HepG2 (cell line): ENCODE results near the gene GRM2. TPM values are rescaled to one million over a fixed set of nuclear protein-coding genes. Genes with fewer than 3 reads are reported as not detected.

Experiments
- ATAC-seq: fragments of 200-7000 bp; cut with Tn5 transposase; 3 replicates; pipeline ENCODE4 v1.9.1; 2020; ENCODE audit warnings: mild to moderate bottlenecking, moderate library complexity
- Bru-seq: library from RNA; stranded (reverse); fragments of 400-500 nt; gene quantifications from one replicate; lab custom pipeline; 2021; lab: Mats Ljungman, UMichigan
- BruChase-seq, 2 experiments: library from RNA; stranded (reverse); fragments of 400-500 nt; gene quantifications; one replicate each; lab custom pipeline; 2021; lab: Mats Ljungman, UMichigan
- BruUV-seq: library from RNA; stranded (reverse); fragments of 400-500 nt; replicated peaks from 2 replicates; lab custom pipeline; 2021; lab: Mats Ljungman, UMichigan
- CTCF ChIA-PET: fragments of 300-600 bp; formaldehyde crosslinking; extraction: SDS; loops from one replicate; lab custom pipeline; 2021; ENCODE audit warnings: low total read pairs, inconsistent platforms, low intra/inter-chr PET ratio; lab: Yijun Ruan, JAX
- POLR2A ChIA-PET: fragments of 350-600 bp; sonication (Branson Sonifier 250); formaldehyde crosslinking; loops from one replicate; lab custom pipeline; 2020; ENCODE audit warnings: antibody characterized with exemption, inconsistent platforms; lab: Yijun Ruan, JAX
- DNase-seq: peaks from one replicate; pipeline ENCODE4 v3.0.0-alpha.2; 2015; ENCODE audit warnings: low spot score
- FAIRE-seq: peaks from 3 replicates; lab custom pipeline; 2011; peaks lifted over from hg19 to GRCh38; lab: Jason Lieb, UNC
- H2AFZ ChIP-seq: one replicate; pipeline ENCODE4 v1.6.1; 2011; ENCODE audit warnings: low read length, inconsistent platforms
- H3K27ac ChIP-seq: fragments of 300-600 bp; 3 replicates; pipeline ENCODE4 v1.8.0; 2011; ENCODE audit warnings: mixed run types, mild to moderate bottlenecking, mixed read lengths, low read length, inconsistent platforms; ENCODE audit not compliant: insufficient read depth; ENCODE audit errors: extremely low read length
- H3K27me3 ChIP-seq, 2 experiments: fragments of 200-600 bp in 1 of 2; 2 replicates in 1 of 2; 3 replicates in 1 of 2; pipeline versions ENCODE4 v1.6.0 to v1.8.0; 2011; ENCODE audit warnings: low read length in 2 of 2, mild to moderate bottlenecking in 2 of 2, moderate library complexity in 2 of 2, inconsistent platforms in 1 of 2; ENCODE audit not compliant: insufficient read depth in 2 of 2, control insufficient read depth in 1 of 2
- H3K36me3 ChIP-seq, 2 experiments: fragments of 200-600 bp in 1 of 2; replicated peaks in 1 of 2; 2 replicates in 1 of 2; 3 replicates in 1 of 2; pipeline versions ENCODE4 v1.5.1 to v1.8.0; 2011; ENCODE audit warnings: low read length in 2 of 2, inconsistent platforms in 1 of 2; ENCODE audit not compliant: insufficient read depth in 2 of 2, control insufficient read depth in 1 of 2
- H3K4me1 ChIP-seq: 2 replicates; pipeline ENCODE4 v1.5.1; 2012; ENCODE audit warnings: low read length, inconsistent platforms; ENCODE audit not compliant: insufficient read depth
- H3K4me2 ChIP-seq: 2 replicates; pipeline ENCODE4 v1.6.0; 2011; ENCODE audit warnings: low read depth, low read length, inconsistent platforms
- H3K4me3 ChIP-seq, 3 experiments: fragments of 200-600 bp in 1 of 3; sonication (generic), shearing (Covaris generic) in 1 of 3; replicated peaks in 1 of 3; 2 replicates each; pipeline ENCODE4 v1.5.1; 2011 to 2016; ENCODE audit warnings: low read length in 3 of 3, inconsistent platforms in 2 of 3, low read depth in 2 of 3, mild to moderate bottlenecking in 2 of 3, control low read depth in 1 of 3, mixed read lengths in 1 of 3; ENCODE audit not compliant: insufficient read depth in 1 of 3
- H3K79me2 ChIP-seq: one replicate; pipeline ENCODE4 v1.6.1; 2011; ENCODE audit warnings: low read length, inconsistent platforms; ENCODE audit not compliant: insufficient read depth
- H3K9ac ChIP-seq: 2 replicates; pipeline ENCODE4 v1.6.0; 2011; ENCODE audit warnings: mild to moderate bottlenecking, low read depth, low read length, inconsistent platforms; ENCODE audit not compliant: insufficient read depth
- H3K9me3 ChIP-seq: 2 replicates; pipeline ENCODE4 v1.5.1; 2012; ENCODE audit warnings: mild to moderate bottlenecking, low read length
- H4K20me1 ChIP-seq: 2 replicates; pipeline ENCODE4 v1.6.0; 2011; ENCODE audit warnings: inconsistent platforms, mild to moderate bottlenecking, low read length, moderate library complexity; ENCODE audit not compliant: insufficient read depth
- MLX ChIP-seq: IDR thresholded peaks from 2 replicates; pipeline ENCODE4 v1.6.1; 2016
- MXD1 ChIP-seq: sonication (generic); formaldehyde crosslinking; IDR thresholded peaks from 2 replicates; pipeline ENCODE4 v1.4.0; 2020; ENCODE audit warnings: mild to moderate bottlenecking, missing genetic modification reagents
- ZBTB37 ChIP-seq: sonication (generic); formaldehyde crosslinking; IDR thresholded peaks from 2 replicates; pipeline ENCODE4 v1.4.0; 2020; ENCODE audit warnings: mild to moderate bottlenecking, missing genetic modification reagents
- ZBTB8A ChIP-seq: sonication (generic); formaldehyde crosslinking; IDR thresholded peaks from 2 replicates; pipeline ENCODE4 v1.4.0; 2020; ENCODE audit warnings: mild to moderate bottlenecking, low read depth, missing genetic modification reagents, borderline replicate concordance
- ZNF878 ChIP-seq: sonication (generic); formaldehyde crosslinking; IDR thresholded peaks from 2 replicates; pipeline ENCODE4 v1.8.1; 2023; ENCODE audit warnings: mild to moderate bottlenecking, missing genetic modification reagents, moderate library complexity
- WGBS: methylation state at CpG from one replicate; pipeline ENCODE4 v1.1.6; 2017; ENCODE audit warnings: low lambda C conversion rate; 5-methylcytosine and 5-hydroxymethylcytosine counted together
- in situ Hi-C: cut with HindIII; loops from 2 replicates; pipeline ENCODE4 v1.10.0; 2017; ENCODE audit warnings: low pct_unique_long_range_greater_than_20kb; ENCODE audit not compliant: extremely low pct_ligation_motif_present
- intact Hi-C: fragments of 100-400 bp; cut with micrococcal nuclease; formaldehyde crosslinking; loops from one replicate; pipeline ENCODE4 v1.10.0; 2022; ENCODE audit not compliant: unreplicated experiment
- long read RNA-seq, 2 experiments: library from RNA in 1 of 2; library from polyadenylated mRNA in 1 of 2; stranded (forward) in 1 of 2; unstranded in 1 of 2; transcript quantifications; one replicate each; pipeline ENCODE4 v2.0.0, GENCODE V29; 2019 to 2022
- polyA minus RNA-seq, 3 experiments: library from RNA; depleted of rRNA, polyadenylated mRNA; stranded (reverse); fragments of >200 nt; gene quantifications; 2 replicates each; pipeline ENCODE4 v1.2.3, GENCODE V29; 2011; ENCODE audit warnings: low replicate concordance in 1 of 3
- polyA plus RNA-seq, 8 experiments: library from polyadenylated mRNA; depleted of rRNA in 3 of 8; stranded (reverse) in 7 of 8; unstranded in 1 of 8; fragments of >200 nt; fragmentation: Illumina TruSeq in 4 of 8; extraction: Trizol in 4 of 8; gene quantifications; 2 replicates each; pipeline versions ENCODE4 v1.2.1 to v1.2.3, GENCODE V29; 2011 to 2016; ENCODE audit warnings: low read depth in 4 of 8, missing spikeins in 1 of 8, mixed read lengths in 1 of 8; ENCODE audit not compliant: insufficient read depth in 1 of 8
- total RNA-seq, 5 experiments: library from RNA; depleted of rRNA; stranded (reverse); fragments of >200 nt; fragmentation: Illumina TruSeq; extraction: Trizol; gene quantifications; 2 replicates each; pipeline ENCODE4 v1.2.3, GENCODE V29; 2016; ENCODE audit warnings: low read depth in 1 of 5
- TF ChIP-seq, protein P1 (sequence below): IDR thresholded peaks from 2 replicates; pipeline ENCODE4 v1.6.1; 2016; ENCODE audit warnings: missing compliant biosample characterization, missing genetic modification reagents, borderline replicate concordance
- TF ChIP-seq, protein P2 (sequence below): sonication (generic); formaldehyde crosslinking; IDR thresholded peaks from 2 replicates; pipeline ENCODE4 v1.5.0; 2020; ENCODE audit warnings: missing genetic modification reagents
- TF ChIP-seq, protein P3 (sequence below): sonication (generic); formaldehyde crosslinking; IDR thresholded peaks from 2 replicates; pipeline ENCODE4 v1.4.0; 2020; ENCODE audit warnings: missing genetic modification reagents

Gene GRM2
- 0.07 TPM in 1 of 2 replicates, not detected in the other for total RNA-seq (2016; rRNA removed; fragmentation: Illumina TruSeq; extraction: Trizol)
- not detected in 2 replicates for total RNA-seq (2016; cell fraction: cytosol; rRNA removed; fragmentation: Illumina TruSeq; extraction: Trizol; ENCODE audit: low read depth)
- total RNA-seq (2016; cell fraction: insoluble cytoplasmic fraction; rRNA removed; fragmentation: Illumina TruSeq; extraction: Trizol), result 0.06 TPM in 1 of 2 replicates, not detected in the other
- 0.03 TPM in 1 of 2 replicates, not detected in the other for total RNA-seq (2016; cell fraction: membrane; rRNA removed; fragmentation: Illumina TruSeq; extraction: Trizol)
- total RNA-seq (2016; cell fraction: nucleus; rRNA removed; fragmentation: Illumina TruSeq; extraction: Trizol), result 0.06 TPM in 1 of 2 replicates, not detected in the other
- polyA plus RNA-seq (2011; rRNA removed), result 0.04 and 0.05 TPM in 2 replicates
- polyA plus RNA-seq (2011; cell fraction: cytosol; rRNA removed), result 0.04 TPM in 1 of 2 replicates, not detected in the other
- 0.14 and 0.24 TPM in 2 replicates for polyA plus RNA-seq (2011; cell fraction: nucleus; rRNA removed)
- 0.09 and 0.16 TPM in 2 replicates for polyA plus RNA-seq (2012)
- not detected in 2 replicates for polyA plus RNA-seq (2016; cell fraction: cytosol; fragmentation: Illumina TruSeq; extraction: Trizol; ENCODE audit: low read depth)
- not detected in 2 replicates for polyA plus RNA-seq (2016; cell fraction: insoluble cytoplasmic fraction; fragmentation: Illumina TruSeq; extraction: Trizol; ENCODE audit: low read depth)
- not detected in 2 replicates for polyA plus RNA-seq (2016; cell fraction: membrane; fragmentation: Illumina TruSeq; extraction: Trizol; ENCODE audit: low read depth)
- 0.12 TPM in 1 of 2 replicates, not detected in the other for polyA plus RNA-seq (2016; cell fraction: nucleus; fragmentation: Illumina TruSeq; extraction: Trizol; ENCODE audit: insufficient read depth, low read depth)
- polyA minus RNA-seq (2011; rRNA and poly(A)+ RNA removed; ENCODE audit: low replicate concordance), result 0.19 and 0.22 TPM in 2 replicates
- polyA minus RNA-seq (2011; cell fraction: cytosol; rRNA and poly(A)+ RNA removed), result not detected in 2 replicates
- polyA minus RNA-seq (2011; cell fraction: nucleus; rRNA and poly(A)+ RNA removed), result 0.50 and 0.52 TPM in 2 replicates
- percentile 23 among the genes with signal in this experiment for Bru-seq, nascent RNA
- percentile 25 among the genes with signal in this experiment for BruChase-seq, experiment 1, labeled RNA remaining after a 6-hour chase
- BruChase-seq, experiment 2, labeled RNA remaining after a 2-hour chase, result percentile 11 among the genes with signal in this experiment
- long read RNA-seq, experiment 1, result 0 reads
- long read RNA-seq, experiment 2, result 0 reads

DNA sequence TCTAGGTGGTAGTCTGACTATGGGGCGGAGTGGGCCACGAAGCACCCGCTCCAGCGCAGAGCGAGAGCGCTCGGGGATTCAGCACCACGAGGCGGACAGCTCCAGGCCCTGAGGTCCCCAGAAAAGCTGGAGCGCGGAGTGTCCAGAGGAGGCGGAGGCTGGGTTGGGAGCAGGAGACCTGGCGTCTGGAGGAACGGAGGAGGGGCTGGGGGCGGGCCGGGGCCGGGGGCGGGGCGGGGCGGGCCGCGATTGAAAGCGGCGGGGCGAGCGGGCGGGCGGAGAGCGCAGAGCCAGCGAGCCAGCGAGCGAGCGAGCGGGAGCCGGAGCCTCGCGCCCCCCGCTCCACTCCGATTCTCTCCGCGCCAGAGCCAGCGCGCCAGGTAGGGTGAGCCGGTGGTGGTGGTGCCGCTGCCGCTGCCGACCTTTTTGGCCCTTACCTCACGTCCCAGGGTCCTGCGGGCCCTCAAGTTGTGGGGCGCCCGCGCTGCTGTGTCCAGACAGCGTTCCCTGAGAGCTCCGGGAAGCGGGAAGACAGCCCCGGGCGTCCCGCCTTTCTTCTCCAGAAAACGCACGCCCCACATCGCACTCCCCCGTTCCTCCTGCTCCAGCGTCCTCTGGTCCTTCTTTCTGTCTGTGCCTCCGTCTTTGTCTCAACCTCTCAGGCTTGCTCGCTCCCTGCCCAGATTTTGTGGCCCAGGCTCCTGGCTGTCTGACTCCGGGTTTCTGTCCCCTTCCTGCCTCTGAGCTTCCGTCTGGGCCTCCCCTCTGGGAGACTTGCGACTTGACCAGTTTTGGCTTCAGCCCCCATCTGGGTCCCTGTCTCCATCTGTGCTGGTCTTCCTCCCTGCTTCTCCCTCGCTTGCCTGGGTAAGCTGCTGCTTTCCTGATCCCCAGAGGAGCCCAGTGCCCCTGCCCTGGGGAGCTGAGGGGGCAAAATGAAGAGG lies at the start of gene GRM2:
GRM2 (plus strand) TSS at position 281 of the 944 bp plus-strand sequence. CDS start 1,916 bp downstream, outside the sequence.
- H3K36me3 ChIP-seq, result peaks cover 4 to 7% of the 10 kb centered on the region in 2 experiments; a peak in 2 of 5 replicates
- intact Hi-C loops, result no loop called here
- peak within 1 kb of the TSS; percentile 60 for H3K4me2 ChIP-seq
- 30% methylated on average over 28 of the region's 69 CpGs for WGBS
- no peaks in the 10 kb centered on the region for H3K79me2 ChIP-seq
- ChIA-PET CTCF (no interaction called here), POLR2A (interaction anchor here (1.0 kb wide), 1 partner anchor 208 kb away, joined by 3 read pairs; no protein-coding TSS in a partner anchor)
- H2AFZ ChIP-seq, result no peak within 1 kb of the TSS
- DNase-seq, result peak; percentile 73
- no peaks in the 10 kb centered on the region for H3K9me3 ChIP-seq
- no peak within 1 kb of the TSS for H3K27ac ChIP-seq
- H3K27me3 ChIP-seq, result peaks cover 2 to 13% of the 10 kb centered on the region in 2 experiments; a peak in 4 of 5 replicates
- H3K4me1 ChIP-seq, result peaks cover 14% of the 10 kb centered on the region
- no peak within 1 kb of the TSS for H3K9ac ChIP-seq
- FAIRE-seq, result no peak
- BruUV-seq, result no TSS peak
- H3K4me3 ChIP-seq, result peak within 1 kb of the TSS in 1 of 3 experiments; percentile 50; a peak in 1 of 6 replicates
- ATAC-seq, result peak; percentile 78
- in situ Hi-C loops, result no loop called here
- H4K20me1 ChIP-seq, result peaks cover 11% of the 10 kb centered on the region; the same call in 1 of the 2 replicates
- no peak for TF ChIP-seq ZNF878 (CRISPR knock-in tag)
- no peak for TF ChIP-seq ZBTB37 (CRISPR knock-in tag)
- TF ChIP-seq, protein P1, sequence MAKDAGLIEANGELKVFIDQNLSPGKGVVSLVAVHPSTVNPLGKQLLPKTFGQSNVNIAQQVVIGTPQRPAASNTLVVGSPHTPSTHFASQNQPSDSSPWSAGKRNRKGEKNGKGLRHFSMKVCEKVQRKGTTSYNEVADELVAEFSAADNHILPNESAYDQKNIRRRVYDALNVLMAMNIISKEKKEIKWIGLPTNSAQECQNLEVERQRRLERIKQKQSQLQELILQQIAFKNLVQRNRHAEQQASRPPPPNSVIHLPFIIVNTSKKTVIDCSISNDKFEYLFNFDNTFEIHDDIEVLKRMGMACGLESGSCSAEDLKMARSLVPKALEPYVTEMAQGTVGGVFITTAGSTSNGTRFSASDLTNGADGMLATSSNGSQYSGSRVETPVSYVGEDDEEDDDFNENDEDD, result peak; percentile 40; the same call in 1 of the 2 replicates
- TF ChIP-seq MLX (CRISPR knock-in tag), result no peak
- peak; percentile 73 for TF ChIP-seq MXD1 (CRISPR knock-in tag)
- TF ChIP-seq ZBTB8A (CRISPR knock-in tag), result no peak
- TF ChIP-seq, protein P2, sequence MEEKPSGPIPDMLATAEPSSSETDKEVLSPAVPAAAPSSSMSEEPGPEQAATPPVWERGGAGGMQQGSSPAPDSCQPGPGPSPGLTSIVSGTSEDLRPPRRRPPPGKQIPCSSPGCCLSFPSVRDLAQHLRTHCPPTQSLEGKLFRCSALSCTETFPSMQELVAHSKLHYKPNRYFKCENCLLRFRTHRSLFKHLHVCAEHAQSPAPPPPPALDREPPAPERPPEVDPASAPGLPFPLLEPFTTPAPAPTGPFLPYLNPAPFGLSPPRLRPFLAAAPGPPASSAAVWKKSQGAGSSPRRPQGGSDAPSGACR (CRISPR knock-in tag), result no peak
- TF ChIP-seq, protein P3, sequence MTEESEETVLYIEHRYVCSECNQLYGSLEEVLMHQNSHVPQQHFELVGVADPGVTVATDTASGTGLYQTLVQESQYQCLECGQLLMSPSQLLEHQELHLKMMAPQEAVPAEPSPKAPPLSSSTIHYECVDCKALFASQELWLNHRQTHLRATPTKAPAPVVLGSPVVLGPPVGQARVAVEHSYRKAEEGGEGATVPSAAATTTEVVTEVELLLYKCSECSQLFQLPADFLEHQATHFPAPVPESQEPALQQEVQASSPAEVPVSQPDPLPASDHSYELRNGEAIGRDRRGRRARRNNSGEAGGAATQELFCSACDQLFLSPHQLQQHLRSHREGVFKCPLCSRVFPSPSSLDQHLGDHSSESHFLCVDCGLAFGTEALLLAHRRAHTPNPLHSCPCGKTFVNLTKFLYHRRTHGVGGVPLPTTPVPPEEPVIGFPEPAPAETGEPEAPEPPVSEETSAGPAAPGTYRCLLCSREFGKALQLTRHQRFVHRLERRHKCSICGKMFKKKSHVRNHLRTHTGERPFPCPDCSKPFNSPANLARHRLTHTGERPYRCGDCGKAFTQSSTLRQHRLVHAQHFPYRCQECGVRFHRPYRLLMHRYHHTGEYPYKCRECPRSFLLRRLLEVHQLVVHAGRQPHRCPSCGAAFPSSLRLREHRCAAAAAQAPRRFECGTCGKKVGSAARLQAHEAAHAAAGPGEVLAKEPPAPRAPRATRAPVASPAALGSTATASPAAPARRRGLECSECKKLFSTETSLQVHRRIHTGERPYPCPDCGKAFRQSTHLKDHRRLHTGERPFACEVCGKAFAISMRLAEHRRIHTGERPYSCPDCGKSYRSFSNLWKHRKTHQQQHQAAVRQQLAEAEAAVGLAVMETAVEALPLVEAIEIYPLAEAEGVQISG (CRISPR knock-in tag), result peak; percentile 64
